DMS114 treated with DMSO at 0.1 percent for 48 hours (cell line): ENCODE results near the gene KCNK6.

ENCODE experiments used
- DNase-seq: peaks from one replicate; lab custom pipeline; 2025; ENCODE audit not compliant: unreplicated experiment; lab: John Stamatoyannopoulos, UW

The KCNK6 gene

DNA sequence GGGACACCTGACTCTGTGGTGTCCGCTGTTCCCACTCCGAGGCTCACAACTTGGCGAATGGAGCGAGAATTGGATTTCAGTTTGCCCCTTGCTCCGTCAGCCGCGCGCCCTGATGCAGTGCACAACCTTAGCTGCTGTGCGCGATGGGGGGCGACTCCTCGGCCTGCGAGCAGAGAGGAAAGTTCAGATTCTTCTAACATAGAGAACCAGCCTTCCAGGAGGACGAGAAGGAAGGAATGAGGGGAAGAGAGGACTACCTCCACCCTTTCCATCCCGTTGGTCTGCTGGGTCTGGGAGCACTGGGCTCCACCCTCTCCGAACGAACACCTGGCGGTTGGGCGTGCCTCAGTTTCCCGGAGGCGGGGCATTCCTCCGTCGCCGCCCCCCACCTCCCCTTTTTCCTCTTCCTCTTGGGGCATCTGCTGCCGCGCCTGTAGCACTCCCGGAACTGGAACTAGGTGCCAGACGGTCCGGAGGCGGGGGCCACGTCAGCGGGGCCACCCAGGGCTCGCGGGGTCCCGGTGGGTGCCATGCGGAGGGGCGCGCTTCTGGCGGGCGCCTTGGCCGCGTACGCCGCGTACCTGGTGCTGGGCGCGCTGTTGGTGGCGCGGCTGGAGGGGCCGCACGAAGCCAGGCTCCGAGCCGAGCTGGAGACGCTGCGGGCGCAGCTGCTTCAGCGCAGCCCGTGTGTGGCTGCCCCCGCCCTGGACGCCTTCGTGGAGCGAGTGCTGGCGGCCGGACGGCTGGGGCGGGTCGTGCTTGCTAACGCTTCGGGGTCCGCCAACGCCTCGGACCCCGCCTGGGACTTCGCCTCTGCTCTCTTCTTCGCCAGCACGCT, at the start of gene KCNK6:
TSS of gene KCNK6 (plus strand) at position 425 of the 838 bp plus-strand sequence. CDS start at position 531, 106 bp downstream.
- no peak for DNase-seq

DNA sequence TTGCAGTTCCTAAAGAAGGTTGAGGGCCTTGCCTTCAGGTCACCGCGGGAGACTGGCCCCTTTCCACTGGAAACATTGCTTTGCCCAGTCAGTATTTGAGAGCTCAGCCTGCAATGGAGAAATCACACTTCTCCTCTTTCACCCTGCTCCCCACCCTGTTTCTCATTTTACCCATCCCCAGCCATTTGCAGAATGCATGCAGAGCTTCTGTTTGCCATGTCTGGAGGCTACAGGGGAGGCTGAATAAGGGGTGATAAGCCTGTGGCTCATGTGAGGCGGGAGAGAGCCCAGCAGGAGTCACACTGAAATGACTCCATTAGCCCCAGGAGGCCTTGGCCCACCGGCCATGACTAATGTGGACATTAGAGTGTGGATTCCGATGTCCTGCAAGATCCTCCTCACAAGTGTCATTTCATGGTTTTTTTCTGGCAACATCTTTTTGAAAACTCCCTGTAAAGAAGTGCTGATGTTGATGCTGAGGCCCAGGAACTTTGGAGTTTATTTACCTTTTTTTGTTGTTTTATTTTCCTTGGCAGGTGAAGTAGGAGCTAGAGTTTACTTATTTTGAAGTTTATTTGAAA, 49.0 kb upstream of the KCNK6 start:
- DNase-seq, result no peak

DNA sequence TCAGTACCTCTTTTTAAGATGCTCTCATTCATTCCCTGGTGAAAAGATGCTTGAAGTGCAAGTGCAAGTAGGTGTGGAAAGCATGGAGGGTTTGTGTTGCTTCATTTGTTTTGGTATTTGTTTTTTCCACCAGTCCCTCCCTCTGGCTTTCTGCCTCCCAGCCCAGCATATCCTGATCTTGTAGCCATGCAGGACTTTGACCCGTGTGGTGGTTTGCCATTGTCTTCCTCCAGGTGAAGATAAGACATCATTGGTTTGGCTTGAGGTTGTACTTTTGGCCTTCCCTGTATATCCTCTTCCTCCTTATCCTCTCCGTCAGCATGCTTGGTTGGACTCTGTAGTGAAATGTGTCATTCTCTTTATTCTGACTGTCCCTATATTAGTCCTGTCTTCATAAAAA, 46.1 kb upstream of the KCNK6 start:
- DNase-seq, result no peak

DNA sequence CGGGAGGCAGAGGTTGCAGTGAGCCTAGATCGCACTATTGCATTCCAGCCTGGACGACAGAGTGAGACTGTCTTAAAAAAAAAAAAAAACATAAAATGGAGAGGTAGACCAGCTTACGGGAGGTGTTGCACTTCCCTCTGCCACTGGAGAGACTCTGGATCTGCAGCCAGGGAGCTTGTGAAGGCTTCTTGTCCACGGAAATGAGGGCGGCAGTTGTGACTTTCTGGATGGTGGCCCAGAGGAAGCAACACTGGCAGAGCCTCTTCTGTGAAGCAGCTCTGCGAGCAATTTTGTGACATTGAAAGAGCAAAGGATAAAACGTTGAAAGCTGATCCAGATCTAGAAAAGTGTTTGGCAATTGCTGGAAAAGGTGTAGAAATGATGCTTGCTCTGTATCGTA, 44.9 kb upstream of the KCNK6 start:
- DNase-seq, result no peak

DNA sequence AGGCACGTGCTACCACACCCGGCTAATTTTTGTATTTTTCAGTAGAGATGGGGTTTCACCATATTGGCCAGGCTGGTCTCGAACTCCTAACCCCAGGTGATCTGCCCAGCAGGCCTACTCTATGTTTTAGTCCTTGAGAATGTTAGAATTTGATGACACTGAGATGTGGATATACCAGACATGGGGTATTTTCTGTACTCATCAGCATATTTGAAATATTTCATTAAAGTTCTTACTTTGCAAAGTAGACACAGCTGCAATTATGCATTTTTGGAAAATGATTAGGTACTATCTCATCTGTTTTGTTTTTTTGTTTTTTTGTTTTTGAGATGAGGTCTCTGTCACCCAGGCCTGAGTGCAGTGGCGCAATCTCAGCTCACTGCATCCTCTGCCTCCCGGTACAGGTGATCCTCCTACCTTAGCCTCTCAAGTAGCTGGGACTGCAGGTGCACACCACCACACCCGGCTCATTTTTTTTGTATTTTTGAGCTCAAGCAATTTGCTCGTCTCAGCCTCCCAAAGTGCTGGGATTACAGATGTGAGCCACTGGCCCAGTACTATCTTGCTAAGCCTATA, 42.6 kb upstream of the KCNK6 start:
- no peak for DNase-seq

DNA sequence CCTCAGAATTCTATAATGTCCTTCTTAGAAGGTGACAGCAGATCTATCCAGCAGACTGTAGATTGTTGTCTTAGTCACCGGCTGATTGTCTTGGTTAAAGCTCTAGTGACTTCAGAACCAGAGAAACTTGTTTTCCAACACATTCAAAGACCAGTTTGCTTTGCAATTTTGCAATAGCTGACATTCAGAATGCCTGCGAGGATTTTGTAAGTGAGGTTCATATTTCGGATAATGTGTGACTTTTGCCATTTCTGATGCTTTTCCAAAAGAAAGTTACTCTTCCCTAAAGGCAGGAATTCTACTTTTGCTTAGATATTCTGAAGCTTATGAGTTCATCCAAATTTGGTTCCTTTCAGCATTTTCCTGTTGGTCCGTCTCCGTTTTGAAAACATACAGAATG, 42.1 kb upstream of the KCNK6 start:
- no peak for DNase-seq

DNA sequence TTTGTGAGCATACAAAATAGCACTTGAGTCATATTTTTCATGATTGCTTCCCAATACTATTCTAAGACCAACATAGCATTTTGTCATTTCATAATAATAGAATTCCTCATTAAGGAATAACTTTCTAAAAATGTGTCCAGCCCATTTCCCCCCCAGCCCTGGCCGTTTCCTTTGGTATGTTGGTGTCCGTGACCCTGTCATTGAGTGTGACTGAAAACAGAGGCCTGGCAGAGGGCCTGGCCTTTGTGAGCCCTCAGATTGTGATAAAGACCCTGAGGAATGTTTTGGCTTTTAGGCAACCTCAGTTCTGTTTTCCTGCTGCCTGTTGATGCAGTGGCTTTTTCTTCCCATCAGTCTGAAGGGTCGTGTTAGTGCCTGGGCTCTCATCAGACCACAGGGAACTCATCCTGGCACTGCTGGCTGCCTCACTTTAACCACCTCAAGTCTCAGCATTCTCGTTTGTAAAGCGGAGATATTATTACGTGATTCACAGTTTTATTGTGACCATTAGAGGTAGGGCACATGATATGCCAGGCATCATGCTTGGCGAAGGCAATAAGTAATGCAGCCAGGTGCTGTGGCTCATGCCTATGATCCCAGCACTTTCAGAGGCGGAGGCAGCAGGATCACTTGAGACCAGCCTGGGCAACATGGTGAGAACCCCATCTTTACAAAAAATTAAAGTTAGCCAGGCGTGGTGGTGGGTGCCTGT, 41.5 kb upstream of the KCNK6 start:
- no peak for DNase-seq

DNA sequence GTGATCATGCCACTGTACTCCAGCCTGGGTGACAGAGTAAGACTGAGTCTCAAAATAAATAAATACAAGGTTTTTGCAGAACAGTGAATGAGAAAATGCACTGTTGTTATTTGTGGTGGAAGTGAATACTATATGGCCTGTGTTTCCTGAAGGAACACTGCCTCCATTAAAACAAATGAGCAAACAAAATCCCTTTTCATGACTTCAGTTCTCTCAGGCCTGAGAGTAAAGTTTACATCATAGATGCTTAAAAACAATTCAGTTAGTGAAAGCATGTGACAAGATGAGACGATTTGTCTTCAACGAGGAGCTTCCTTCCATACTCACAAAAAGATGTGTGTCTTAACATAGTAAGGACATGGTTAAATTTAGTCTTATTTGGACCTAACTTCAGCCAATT, 40.9 kb upstream of the KCNK6 start:
- no peak for DNase-seq

DNA sequence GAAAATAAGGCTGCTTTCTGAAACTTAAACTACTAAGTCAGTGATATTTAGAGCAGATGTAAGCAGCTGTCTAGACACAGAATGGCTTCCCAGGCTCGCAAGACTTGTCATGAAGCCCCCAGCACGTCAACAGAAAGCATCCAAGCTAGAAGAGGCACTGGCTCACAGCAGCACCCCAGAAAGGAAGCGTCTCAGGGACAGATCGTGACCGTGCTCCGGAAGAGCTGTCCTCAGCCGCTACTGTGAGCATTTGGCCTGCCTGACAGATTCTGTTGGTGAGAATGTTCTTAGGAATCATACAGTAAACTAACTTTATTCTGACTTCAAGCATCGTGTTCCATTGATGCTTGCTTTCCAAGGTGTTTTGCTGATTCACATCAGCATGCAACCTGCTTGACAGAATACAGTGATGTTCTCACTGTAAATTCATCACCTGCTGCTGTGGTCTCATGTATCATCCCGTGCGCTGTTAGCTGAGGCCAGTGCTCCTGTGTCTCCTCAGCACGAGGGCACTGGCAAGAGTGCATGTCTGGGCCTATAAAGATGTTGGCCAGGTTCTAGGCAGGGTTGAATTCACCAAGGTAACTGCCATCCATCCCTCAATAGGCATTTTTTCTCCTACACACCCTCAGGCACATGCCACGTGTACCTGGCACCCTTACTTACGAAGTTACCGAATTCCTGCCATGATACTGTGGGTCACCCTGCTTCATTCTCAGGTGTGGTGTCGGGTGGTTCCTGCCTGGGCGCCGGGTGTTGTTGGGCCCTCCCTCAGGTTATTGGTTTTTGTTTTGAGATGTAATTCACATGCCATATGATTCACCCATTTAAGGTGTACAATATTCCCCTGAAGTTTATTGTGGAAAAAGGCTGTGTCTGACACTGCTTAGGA, 39.4 kb upstream of the KCNK6 start:
- no peak for DNase-seq

DNA sequence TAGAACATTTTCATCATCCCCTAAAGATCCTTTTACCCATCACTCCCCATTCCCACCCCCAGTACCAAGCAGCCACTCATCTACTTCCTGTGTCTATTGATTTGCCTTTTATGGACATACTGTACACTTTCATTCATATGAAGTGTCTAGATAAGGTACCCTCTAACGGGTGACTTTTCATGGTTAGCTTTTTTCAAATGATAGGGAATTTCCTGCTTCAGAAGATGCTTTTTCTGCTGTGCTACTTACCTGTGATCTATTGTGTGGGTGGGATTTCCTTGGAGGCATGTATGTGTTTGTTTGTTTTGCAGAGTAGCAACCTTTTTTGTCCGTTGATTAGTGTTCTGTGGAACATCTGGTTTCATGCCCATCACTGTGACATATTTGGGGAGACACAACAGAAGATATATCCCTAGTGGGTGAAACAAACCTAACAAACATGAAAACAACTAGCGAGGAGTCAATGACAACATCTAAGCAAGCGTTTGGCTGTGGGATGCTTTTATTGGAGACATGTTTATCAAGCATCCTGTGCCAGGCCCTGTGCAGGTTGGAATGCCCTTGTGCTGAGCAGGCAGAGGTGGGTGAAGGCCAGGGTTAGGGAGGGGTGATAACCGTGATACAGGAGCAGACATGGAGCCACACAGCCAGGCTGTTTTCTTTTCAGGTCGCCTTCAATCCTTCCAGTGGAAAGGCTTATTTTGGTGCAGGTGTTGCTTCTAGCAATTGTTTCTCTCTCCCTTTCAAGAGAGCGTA, 37.7 kb upstream of the KCNK6 start:
- DNase-seq, result no peak

DNA sequence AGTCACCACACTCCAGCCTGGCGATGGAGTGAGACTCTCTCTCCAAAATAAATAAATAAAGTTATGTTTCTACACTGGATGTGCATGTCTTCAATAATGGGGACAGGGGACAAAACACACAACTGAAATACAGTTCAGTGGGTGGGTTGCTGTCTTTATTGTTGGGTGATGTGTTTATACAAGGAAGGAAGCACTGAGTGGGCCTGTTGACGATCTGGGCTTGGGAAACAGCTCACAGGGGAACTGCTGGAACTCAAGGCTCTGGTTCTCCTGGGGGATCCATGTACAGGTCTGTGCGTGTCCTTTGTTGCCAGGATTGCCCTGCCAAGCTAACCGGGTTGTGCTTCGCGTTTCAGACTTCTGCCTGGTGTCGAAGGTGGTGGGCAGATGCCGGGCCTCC, 36.4 kb upstream of the KCNK6 start:
- no peak for DNase-seq

DNA sequence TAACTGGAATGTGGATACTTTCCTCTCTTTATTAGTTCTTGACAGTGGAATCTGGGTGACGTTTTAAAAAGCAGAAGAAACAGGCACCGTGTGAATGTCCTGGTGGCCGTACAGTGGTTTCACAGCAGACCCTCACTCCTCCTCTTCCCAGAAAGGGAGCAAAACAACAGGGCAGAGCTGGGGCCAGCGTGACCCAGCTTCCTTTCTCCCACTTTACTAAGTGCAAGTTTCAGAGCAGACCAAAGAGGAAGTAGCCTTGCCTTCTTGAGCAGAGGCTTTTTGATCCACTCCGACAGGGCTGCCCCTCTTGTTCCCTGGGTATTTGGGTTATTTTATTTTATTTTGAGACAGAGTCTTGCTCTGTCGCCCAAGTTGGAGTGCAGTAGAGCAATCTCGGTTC, 35.2 kb upstream of the KCNK6 start:
- no peak for DNase-seq

DNA sequence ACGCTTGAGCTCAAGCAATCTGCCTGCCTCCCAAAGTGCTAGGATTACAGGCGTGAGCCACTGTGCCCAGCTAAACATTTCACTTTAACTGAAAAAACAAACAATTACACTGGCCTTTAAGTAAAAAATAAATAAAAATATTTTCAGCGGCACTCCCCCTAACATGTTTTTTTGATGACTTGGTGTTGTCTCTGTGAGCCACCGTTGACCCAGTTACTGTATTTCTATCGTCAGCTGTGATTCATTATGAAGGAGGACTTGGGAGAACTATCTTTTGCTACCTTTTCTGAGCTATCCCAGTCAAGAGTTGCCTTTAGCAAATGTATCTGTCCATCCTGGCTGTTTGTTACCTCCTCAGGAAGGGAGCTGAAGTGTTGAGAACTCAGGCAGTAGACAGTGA, 34.1 kb upstream of the KCNK6 start:
- DNase-seq, result no peak

DNA sequence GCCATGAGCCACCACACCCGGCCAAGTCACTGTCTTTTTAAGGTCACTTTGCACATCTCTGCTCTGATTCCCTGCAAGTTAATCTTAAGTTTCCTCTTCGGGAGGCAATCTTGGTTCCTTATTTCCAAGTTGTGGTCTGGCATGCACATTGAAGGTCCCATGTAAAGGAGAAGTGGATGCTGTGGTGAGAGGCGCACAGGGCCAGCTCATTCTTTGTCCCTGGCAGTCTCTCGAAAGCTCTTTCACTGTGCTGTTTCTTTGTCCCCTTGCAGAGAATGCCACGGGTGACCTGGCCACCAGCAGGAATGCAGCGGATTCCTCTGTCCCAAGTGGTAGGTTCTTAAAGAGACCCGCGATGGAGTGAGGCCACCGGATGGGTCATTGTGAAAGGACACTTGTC, 32.0 kb upstream of the KCNK6 start:
- DNase-seq, result no peak

DNA sequence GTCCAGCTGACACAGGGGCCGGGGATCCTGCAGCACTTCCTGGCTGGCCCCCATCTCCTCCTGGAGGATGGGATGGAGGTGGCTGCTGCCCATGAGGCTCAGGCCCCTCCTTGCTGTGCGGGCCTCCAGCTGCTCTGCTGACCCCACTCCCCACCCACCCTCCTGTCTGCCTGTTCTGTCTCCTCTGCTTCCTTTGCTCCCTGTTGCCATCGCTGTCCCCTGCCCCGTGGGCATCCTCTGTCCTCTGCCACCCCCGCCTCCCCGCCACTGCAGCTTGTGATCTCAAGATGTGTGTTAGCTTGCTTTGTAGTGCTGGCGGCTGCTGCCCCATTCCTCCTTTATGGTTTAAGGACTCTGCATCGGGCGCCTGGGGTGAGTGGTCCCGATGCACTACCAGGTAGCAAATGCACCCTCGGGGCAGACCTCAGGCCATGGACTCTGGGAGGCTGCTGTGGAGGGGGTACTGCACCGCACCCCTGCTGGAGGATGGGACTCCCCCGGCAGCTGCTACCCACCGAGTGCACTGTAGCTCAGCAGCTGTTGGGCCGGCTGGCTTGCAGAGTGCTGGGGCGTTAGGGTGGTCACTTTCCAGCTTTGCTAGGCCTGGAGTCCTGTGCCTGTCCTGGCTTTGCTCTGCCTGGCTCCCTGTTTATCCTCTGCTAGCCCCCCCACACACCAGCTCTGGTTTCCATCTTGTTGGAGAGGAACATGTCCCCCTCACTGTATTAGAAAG, 31.4 kb upstream of the KCNK6 start:
- DNase-seq, result no peak

DNA sequence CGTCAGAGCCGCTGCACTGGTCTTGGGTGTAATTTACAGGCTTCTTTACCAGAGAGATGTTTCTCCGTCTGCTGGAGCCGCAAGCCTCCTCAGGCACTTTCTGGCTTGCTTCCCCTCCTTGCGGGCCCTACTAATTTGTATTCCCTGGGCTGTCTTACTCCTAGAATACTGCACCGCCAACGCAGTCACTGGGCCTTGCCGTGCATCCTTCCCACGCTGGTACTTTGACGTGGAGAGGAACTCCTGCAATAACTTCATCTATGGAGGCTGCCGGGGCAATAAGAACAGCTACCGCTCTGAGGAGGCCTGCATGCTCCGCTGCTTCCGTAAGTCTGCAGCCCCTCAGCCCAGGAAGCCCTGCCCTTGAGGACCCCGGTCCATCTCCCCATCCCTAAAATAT, 29.7 kb upstream of the KCNK6 start:
- DNase-seq, result no peak

DNA sequence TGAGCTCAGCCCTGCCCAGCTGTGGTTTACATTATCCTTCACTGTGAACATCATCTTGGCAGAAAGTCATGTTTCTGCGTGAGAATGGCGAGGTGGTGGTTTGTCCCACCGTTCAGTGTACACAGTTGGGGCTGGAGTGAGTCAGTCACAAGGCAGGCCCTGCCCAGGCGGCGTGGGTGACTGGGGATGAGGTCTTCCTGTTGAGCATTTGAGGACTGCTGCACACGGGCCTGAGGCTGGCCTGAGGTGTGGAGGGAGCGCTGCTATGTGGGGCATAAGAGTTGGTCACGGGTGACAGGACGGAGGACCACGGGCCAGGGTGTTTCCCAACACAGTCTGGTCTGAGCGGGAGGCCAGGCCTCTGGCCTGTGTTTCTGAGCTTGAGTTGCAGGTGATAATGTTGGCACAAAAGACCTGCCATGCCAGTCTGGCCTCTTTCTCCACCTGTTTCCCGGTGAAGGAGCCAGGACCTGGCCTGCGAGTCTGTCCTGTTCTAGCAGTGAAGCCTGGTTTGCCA, 29.0 kb upstream of the KCNK6 start:
- DNase-seq, result no peak

DNA sequence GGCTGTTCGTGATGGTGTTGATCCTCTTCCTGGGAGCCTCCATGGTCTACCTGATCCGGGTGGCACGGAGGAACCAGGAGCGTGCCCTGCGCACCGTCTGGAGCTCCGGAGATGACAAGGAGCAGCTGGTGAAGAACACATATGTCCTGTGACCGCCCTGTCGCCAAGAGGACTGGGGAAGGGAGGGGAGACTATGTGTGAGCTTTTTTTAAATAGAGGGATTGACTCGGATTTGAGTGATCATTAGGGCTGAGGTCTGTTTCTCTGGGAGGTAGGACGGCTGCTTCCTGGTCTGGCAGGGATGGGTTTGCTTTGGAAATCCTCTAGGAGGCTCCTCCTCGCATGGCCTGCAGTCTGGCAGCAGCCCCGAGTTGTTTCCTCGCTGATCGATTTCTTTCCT, 27.8 kb upstream of the KCNK6 start:
- DNase-seq, result no peak

DNA sequence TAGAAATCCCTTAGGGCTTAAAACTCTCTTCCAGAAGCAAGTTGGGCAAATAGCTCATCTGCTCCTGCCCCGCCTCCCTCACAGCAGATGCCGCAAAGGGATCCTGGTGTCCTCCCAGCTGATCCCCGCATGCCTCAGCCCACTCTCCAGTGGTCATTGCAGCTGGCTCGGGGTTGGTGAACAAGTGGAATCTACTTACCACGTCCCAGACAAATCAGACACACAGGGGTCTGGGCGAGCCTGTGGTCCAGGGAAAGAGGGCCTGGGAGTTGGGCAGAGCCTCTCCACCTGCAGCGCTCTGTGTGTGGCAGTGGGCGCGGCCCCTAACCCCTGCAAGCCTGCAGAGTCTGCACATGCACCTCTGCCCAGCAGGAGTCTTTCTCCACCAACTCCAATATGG, 26.4 kb upstream of the KCNK6 start:
- no peak for DNase-seq
